HG03025 (cell line): ENCODE results near the gene NDUFB4.

Experiments used
- ATAC-seq: cut with Tn5 transposase; IDR thresholded peaks from one replicate; pipeline ENCODE4 v1.9.1; 2021; ENCODE audit warnings: mild to moderate bottlenecking, moderate library complexity; ENCODE audit not compliant: unreplicated experiment, low FRiP score

The NDUFB4 gene

GRCh38 chr3:120596116-120596852, at the start of gene NDUFB4:
Gene NDUFB4, plus strand, starts transcription at chr3:120596336. Its CDS starts 24 bp downstream, at chr3:120596360.
- peak; percentile 96 for ATAC-seq

- ATAC-seq: no peak
Observed at GRCh38 chr3:120550546-120550945, 45.6 kb upstream of the NDUFB4 start.

DNA sequence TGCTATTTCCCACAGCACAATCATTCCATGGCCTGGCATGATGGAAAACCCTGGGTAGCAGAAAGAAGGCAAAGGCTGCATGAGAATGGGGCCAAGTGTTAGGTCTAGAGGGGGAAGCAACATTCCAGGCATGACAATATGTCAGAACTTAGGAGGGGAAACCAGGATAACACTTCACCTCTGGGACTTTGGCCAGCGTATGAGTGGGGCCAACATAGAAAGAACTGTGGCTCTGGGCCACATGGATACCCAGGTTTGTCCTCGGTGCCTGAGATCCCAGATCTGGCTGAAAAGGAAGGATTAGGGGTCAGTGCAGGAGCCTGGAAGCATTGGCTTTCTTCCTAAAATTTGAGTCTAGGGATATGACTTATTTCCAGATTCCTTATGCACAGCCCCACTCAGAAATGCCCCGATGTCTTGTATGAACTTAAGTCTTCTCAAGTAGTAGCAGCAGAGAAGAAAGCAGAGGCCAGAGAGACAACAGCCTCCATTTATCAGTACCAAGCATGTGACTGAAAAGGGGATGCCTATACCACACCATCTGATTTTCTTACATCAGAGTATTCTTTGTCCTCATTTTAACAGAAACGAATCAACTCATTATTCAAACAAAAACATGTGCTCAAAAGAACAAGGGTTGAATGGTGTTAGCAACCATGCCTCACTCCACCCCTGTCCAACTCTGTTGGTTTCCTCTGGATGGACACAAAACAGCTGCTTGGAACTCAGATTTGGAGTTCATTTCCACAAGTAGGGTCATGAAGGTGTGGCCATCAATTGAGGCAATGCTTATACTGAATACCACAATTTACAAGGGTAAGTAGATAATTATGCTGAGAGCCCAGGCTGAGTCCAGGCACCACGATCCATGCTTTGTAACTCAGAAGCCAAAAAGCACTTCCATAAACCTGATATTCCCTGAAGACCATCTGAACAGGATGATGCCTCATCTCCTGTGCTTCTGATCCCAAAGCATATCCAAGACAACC, 43.7 kb upstream of the NDUFB4 start:
- ATAC-seq: no peak

DNA sequence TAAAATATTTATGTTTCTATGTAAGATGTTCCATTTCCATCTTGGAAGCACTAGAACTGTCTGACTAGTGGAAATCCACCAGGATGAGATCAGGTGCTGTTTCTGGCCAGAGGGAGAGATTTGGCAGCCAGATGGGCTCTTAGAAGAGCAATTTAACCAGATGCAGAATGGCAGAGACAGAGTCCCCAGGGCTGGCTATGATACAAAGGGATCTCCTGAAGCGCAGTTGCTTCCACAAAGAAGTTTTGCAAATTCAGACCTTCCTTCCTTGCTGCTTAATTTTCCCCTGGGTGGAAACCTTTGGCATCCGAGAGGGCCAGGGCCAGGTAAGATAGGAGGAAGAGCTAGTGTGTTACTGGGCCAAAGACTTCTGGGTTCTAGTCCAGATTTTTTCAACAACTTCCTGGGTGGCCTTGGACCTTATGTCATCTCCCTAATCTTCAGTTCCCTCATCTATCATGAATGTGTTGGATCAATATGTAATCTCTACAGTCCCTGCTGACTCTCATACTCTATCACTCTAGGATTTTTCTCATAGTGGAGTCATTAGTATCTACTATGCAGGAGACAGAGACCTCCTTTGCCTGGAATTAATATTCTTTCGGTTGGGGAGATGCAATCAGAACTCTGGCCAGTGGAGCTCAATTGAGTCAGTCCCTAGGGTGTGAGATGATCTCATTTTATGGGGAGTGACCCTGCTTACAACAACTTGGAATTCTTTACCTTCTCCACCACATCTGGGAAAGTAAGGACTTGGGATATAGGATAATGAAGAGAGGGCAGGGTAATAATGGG, 41.1 kb upstream of the NDUFB4 start:
- no peak for ATAC-seq

DNA sequence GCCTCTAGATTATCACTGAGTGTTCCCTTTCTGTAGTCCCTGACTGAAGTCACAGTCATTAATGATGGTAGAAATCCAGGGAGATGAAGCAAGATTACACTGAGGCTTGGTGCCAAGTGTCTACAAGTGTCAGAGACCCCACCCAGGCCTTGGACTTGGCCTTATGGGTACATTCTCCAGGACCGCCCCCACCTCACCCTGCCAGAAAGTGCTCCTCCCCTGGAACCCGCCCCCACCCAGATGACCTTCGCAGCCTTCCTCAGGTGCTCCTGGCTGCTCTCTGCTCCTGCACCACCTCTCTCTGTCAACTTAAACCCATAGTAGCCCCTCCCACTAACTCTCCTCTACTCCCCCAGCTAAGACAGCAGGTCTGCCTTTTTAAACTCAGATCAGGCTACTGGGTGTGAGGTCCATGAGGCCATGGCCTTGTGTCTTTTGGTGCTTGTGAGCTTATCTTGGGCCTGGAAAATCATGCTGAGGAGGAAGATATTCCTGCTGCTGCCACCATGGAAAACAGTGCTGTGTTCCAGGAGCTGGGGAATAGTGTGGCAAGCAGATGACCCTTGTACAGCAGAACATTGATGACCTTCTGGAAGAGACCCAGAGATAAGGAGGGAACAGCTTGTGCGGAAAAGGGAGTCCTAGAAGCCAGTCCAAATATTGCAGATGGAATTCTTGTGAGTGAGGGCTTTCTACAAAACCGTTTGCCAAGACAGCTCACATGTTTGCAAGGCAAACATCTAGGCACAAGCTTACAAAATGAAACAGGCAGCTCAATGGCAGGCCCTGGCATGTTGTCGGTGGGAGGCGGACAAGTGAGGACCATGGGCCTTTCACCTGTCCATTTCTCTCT, 40.3 kb upstream of the NDUFB4 start:
- ATAC-seq: no peak

DNA sequence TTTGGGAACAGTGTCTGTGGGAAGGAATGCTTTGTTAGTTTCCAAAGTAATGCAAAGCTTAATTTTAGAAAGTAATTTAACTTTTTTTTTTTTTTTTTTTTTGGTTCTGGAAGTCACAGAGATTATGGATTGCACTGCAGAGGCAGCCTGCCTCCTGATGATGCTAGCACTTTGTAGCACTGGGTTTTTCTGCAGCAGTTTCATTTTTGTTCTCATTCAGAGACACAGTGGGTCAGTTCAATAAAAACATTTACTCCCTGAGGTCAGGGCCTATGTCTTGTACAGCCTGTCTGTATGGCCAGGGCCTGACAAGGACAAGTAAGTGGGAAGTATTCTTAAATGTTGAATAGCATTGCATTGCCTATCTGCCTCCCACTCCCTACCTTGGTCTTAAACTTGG, 39.0 kb upstream of the NDUFB4 start:
- ATAC-seq: no peak

DNA sequence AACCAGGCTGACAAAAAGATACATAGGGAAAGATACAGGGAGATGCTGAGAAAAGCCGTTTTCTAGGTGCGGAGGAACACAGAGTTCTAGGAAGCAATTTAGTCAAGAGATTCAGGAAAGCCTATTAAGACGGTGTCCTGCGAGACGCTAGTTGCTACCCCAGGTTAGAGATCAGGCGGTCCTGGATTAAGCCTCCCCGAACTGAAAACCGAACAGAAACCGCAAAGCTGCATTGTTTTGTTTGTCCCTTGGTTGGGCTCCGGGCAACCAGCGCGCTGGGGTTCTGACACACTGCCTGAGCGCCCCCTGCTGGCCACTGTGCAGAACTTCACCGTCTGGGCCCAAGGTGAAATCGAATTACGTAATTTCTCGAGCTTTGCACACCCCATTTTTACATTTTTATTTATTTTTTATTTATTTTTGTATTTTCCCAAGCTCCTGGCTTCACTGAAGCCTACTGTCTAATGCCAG, 37.3 kb upstream of the NDUFB4 start:
- ATAC-seq: peak; percentile 96

DNA sequence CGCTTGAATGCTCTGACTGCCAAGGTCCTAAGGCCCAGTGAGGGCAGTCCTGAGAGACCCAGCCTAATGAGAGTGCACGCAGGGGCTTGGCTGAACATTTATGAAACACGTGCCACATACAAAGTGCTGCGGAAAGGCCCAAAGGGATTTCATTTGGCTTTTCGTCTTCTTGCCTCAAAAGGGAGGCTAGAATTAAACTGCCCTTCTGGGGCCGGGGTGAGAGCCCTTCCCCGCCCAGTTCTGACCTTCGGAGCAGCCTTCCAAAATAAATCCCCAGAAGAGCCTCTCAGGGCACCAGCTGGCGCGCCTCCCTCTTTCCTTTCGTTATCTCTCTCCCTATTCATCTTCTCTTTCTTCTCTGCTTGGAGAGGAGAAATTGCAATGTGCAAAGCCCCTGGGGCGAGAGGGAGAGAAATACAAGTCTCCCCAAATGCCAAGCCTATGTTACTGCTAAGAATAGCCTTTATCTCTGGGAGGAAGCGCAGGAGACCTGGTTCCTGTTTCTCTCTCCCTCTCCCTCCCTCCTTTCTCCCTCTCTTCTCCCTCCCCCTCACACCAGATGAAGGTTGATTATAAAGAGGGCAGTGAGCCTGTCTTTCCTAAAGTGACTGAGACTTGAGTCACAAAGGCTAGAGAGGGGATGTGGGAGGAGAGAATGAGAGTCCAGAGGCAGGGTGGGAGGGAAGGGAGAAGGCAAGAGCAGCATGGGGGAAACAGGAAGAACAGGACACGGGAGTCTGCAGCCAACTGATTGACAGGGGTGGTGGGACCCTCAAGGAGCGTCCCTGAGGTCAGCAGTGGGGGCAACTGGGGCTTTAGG, 36.7 kb upstream of the NDUFB4 start:
- peak; percentile 16 for ATAC-seq

GRCh38 chr3:120560304-120561250, 35.6 kb upstream of the NDUFB4 start:
- no peak for ATAC-seq

DNA sequence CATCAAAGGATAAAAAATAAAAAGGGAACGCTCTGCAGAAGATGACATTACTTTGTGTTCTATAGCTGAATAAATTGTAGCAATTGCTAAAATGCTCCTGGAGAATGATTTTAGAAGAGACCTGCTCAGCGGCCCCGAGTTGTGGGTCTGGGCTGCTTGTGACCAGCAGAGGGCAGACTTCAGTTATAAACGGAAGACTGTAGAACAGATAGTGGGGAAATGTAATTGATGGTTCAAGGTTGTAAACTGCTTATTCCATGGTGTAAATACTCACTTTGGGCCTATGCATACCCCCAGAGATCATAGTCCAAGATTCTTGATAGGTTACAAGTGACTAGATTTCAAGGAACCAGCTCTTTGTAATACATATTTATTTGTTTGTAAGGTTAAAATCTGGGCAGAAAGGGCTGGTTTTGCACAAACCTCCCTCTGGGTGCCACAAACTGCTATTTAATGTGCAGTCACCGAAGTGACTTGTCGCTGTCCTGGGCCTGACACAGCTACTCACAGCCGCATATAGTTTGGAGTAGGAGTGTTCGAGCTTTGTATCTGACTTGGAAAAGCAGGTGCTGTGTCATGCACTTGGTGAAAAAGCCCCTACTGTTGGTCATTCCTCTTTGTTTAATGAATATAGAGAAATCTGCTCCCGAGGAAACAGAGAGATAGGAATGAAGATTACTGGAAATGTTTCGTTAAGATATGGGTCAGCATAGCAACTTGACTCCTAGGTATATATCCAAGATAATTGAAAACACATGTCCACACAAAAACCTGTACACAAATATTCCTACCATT, 34.7 kb upstream of the NDUFB4 start:
- peak; percentile 59 for ATAC-seq

GRCh38 chr3:120563356-120564022, 32.6 kb upstream of the NDUFB4 start:
- no peak for ATAC-seq

- ATAC-seq: no peak
Observed at GRCh38 chr3:120566243-120566975, 29.7 kb upstream of the NDUFB4 start.

- ATAC-seq: no peak
Observed at GRCh38 chr3:120567370-120568201, 28.6 kb upstream of the NDUFB4 start.

DNA sequence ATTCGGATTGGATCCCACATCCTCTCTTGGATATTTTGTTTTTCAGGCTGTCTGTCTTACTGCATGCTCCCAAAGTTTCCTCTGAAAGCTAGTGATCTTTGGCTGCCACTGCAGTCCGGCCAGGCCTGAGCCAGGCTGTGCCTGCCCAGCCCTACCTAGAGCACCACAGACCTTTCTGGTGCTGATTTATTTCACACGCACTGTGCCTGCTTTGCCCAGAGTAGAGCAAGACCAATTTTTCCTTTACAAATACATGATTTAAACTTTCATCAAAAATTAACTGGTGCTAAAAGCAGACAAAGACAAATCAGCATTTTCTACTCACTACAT, 28.0 kb upstream of the NDUFB4 start:
- no peak for ATAC-seq

DNA sequence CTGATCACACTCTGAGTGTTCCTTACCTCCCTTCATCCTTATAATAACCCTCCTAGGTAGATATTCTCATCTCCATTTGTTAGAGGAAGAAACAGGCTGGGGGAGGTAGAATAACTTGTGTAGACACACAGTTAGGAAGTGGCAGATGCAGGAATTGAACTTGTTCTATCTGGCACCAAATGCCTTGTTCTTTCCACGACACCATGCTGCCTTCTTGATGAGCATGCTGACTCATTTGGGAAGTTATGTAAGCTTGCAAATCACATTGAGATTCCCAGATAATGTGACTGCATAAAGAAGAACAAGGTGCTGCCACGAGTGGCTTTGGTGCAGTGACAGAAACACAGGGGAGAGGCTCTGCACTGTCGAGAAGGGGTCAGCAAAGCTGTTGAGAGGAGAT, 27.5 kb upstream of the NDUFB4 start:
- no peak for ATAC-seq
